HG03196 (cell line): Measurements from ENCODE around the gene HNRNPA1.
"Not testable (repeated sequence)": the region's sequence is repeated elsewhere in the genome, so short reads cannot be mapped to it uniquely, and the experiment has no call there.

Source experiments
- ATAC-seq: cut with Tn5 transposase; IDR thresholded peaks from one replicate; pipeline ENCODE4 v1.9.1; 2021; ENCODE audit not compliant: unreplicated experiment

HNRNPA1 gene

DNA sequence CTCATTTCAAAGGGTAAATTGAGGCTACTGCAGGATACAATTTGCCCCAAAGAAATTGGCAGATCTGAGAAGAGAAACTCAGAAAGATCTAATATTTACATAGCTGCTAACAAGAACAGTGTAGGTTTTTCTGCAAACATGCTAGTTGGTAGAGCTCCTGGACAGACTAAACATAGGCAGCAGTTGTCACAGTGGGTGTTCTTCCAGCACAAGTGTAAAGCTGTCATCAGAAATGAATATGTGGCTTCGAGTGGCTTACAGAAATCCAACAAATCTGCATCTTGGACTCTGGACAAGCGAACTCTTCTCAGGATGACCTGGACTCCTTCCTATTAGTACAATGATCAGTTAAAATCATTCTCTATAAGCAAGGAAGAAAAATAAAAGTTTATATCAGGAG lies 6.5 kb upstream of the HNRNPA1 start:
- no peak for ATAC-seq

DNA sequence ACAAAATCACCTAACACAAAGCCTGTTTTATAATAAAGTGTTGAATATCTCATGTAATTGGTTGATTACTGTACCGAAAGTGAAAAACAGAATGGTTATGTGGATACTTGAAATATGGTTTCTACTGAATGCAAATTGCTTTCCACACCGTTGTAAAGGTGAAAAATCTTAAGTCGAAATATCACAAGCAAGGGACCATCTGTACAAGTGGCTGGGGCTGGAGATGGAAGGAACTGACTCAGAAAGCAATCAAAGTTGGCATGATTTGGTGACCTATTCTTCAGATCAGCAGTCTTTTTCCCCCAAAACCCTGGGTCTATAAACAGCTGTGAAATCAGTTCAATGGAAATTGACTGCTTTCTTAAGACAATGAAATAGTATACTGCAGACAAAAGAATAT lies 4.2 kb upstream of the HNRNPA1 start:
- ATAC-seq = no peak

DNA sequence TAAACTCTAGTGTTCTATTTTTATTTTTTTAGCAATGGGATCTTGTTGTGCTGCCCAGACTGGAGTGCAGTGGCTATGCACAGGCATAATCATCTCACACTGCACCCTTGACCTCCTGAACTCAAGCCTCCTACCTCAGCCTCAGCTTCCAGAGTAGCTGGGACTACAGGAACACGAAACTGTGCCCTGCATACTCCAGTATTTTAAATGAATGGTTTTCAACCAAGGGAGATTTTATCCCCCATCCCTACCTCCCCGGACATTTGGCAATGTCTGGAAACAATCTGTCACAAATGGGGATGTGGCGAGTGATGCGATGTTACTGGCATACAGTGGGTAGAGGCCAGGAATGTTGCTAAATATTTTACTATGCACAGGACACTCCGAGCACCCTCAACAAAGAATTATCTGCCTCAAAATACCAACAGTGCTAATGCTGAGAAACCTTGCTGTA lies 2.7 kb upstream of the HNRNPA1 start:
- ATAC-seq = no peak

DNA sequence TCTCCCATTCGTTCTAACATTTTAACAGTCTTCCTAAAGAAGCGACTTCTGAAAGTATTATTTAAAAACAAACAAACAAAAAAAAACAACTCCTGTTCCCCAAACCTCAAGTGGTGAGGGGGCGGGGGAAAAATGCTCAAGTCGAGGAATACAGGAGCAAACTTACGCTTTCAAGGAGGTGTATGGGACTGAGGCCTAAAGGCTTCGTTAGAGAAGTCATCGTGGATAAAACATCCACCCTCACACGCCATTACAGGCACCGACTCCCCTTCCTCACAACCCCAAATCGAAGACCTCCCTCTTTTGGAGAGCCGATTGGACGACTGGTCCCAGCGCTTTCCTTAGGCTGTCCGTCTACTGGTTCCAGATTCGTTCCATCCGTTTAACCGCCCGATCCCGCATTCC lies 1.3 kb upstream of the HNRNPA1 start:
- ATAC-seq = no peak

DNA sequence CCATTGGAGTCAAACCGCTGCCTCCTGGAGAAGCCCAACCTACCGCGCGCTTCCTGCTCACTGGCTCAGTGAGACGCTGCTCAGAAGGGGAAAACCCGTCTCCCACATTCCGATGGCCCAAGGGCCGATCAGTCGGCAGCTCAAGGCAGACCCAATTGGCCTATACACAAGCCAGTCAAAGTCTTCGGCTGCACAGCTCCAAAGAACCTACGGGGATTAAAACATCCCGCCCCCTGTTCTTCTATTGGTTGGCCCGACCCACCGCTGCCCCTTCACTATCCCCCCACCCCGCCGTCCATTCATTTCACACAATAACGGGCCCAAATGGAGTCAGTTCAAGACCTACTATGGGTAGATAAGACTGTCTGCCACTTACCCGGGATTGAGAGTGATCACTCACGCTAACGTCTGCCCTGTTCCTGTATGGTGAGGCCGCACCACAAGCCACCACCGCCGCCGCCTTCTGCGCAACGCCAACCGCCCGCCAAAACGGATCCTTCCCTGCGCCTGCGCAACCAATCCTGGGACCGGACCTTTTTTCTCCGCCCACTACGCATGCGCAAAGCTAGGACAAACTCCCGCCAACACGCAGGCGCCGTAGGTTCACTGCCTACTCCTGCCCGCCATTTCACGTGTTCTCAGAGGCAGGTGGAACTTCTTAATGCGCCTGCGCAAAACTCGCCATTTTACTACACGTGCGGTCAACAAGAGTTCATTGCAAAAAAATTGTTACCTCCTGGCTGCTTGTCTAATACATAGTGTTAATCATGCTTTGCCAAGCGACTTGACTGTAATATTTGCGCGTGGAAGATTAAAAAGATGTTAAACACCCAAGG lies 676 bp upstream of the HNRNPA1 start, which contains the start of gene CBX5:
Gene CBX5, minus strand, starts transcription at position 491 of the 836 bp plus-strand sequence. CDS start 22,472 bp downstream, outside the sequence.
- peak; percentile 81 for ATAC-seq

DNA sequence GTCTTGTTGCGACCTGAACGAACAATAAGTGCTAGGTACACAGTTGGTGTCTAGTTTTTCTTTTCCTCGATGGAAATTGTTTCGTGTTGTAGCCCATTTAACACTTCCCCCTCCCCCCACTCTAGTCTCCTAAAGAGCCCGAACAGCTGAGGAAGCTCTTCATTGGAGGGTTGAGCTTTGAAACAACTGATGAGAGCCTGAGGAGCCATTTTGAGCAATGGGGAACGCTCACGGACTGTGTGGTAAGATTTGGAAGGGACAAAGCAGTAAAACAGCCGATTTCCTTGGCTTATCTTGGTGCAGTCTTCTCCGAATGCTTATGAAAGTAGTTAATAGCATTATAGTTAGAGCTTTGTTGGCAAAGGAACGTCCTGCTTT lies 724 bp downstream of the HNRNPA1 start:
- not testable (repeated sequence) for ATAC-seq

DNA sequence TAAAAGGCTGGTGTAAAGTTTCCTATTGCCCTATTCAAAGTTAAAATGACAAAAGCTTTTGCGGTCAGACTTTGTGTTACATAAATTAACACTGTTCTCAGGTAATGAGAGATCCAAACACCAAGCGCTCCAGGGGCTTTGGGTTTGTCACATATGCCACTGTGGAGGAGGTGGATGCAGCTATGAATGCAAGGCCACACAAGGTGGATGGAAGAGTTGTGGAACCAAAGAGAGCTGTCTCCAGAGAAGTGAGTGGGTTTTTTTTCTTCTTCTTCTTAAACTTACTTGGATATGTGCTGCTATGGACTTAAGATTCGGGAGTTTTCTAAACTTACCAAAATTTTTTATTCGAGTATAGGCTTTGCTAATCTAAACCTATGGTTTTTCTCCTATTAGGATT lies 1.2 kb downstream of the HNRNPA1 start:
- ATAC-seq = not testable (repeated sequence)

DNA sequence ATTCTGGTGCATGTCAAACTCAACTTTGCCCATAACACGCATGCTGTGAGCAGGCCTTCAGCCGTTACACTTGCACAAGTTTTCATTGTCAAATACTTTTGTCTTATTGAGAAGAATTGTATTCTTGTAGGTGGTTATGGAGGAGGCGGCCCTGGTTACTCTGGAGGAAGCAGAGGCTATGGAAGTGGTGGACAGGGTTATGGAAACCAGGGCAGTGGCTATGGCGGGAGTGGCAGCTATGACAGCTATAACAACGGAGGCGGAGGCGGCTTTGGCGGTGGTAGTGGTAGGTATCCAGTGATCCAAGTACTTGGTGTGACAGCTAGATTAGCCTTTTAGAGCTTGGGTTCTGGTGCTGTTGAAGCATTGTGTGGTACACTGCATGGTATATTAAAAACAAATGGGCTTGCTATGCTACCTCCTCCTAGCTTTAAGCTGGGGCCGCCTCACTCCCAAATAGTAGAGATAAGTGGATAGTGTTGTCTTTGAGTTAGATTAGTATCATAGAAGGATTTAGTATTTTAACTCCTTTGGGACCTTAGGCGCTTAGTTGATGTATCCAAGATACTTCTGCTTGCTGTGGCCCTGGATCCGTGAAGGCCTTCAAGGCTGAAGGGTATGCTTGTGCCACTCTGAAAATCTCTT lies 2.5 kb downstream of the HNRNPA1 start:
- no peak for ATAC-seq

DNA sequence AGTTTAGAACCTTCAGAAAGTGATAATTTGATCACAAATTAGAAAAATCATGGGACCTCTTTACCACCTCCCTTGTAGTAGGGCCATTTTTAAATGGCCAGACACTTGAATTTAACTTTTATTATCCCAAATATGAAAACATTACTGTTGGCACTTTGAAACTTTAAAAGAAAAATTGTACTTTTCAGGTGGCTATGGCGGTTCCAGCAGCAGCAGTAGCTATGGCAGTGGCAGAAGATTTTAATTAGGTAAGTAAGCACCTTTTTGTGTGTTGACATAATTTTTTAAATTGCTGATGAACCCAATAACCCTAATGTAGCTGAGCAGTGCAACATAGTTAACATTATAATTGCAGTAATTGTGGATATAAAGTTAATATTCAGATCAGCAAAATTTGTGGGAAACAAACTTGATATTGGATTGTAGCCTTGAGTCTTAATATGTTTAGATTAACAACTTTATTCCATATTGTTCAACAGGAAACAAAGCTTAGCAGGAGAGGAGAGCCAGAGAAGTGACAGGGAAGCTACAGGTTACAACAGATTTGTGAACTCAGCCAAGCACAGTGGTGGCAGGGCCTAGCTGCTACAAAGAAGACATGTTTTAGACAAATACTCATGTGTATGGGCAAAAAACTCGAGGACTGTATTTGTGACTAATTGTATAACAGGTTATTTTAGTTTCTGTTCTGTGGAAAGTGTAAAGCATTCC lies 3.7 kb downstream of the HNRNPA1 start:
- ATAC-seq = not testable (repeated sequence)

DNA sequence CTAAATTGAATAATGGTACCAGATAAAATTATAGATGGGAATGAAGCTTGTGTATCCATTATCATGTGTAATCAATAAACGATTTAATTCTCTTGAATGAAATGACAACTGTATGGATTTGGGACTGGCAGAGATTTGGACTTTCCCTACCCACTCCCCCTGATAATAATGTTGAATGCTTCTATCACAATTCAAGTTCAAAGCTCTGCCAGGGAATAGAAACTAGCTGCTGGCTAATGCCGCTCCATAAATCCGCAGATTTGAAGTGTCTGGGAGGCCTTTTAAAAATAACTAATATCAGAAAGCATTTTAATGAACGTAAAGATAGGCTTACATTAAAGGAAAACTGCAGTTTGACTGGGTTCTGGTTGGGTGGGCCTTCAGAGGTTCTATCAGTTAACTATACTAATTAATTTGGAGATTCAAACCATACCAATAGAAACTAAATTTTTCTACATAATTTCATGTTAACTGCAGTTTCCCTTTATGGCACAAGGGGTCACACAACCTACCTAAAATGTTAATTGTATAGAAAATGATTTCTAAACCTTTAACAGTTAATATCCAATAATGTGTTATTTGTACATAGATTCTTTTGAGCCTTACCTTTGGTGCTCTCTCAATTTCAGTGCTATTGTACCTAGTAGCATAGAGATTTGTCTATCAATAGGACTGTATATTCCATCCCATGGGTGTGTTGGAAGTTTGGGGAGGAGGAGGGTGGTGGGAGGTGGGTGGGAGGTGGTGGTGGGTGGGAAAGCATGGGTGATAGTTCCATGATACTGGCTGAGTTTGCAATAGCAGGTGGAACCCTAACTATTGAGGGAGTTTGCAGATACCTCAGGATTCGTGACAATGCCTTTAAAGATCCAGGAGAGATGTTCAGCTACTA lies 4.9 kb downstream of the HNRNPA1 start:
- ATAC-seq = no peak

DNA sequence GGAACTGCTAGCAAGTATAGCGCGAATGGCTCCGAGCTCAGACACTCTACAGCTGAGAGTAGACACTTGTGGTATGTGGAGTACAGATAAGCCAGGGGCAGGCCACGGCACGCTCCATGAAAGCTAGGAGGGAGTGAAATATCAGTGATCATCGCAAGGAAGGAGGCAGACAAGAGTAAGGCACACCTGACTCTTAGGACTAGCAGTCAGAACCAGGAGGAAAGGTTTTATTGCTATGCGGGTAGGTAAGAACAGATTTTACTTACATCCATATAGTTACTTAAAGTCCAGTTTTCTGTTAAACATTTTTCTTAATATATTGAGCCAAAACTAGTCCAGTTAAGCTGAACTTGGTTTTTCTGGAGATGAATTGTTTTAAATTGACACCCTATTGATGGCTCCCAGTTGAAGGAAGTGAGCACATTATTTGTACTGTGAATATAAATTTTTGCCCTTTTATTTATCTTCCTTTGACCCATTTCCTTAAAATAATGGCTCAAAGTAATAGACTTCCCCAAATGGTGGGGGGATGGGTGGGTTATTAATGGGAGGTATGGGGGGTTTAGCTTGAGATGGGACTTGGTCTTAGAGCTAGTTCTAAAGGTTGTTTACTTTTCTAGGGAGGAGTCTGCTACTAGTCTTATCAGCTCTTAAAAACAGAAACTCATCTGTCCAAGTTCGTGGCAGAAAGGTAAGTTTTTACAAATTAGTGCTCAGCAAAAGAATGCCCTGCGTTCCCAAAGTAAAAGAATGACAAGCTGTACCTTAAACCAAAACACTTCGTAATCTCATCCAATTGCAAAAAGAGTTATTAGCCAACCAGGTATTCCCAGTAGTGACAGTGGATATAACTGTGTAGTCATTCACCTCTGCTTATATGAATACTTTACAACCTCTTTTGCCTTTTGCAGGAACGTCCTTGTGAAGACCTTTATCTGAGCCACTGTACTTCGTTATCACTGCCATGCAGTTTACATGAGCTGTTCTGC lies 5.8 kb downstream of the HNRNPA1 start:
- ATAC-seq = no peak

DNA sequence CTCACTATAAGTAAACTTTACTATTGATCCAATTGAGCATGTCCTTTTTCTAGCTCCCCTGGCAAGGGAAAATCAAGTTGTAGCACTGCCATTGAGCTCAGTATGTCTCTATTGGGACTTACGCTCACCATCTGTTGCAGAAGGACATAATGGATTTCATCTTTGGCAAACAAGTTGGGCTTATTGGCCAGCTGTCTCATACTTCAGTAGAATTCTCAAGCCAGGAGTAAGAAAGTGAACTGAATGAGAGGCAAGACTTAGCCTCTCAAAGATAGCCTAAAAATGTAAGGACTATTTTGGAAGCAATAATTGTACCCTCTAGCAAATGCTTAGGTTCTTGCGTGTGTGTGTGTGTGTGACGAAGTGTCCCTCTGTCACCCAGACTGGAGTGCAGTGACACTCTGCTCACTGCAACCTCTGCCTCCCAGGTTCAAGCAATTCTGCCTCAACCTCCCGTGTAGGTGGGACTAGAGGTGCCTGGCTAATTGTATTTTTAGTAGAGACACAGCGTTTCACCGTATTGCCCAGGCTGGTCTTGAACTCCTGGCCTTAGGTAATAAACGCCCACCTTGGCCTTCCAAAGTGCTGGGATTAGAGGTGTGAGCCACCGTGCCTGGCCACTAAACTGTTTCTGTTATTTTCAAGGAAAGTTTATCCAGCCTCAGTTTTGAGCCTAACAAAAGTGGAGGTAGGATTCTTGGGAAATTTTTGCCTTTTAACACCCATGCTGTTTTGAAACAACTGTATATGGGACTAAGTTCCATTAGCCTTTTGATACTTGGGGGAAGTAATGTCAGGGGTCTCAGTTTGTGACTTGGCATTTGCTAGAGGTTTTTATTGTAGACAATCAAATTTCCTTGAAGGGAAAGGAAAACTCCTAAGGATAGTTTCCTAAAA lies 7.0 kb downstream of the HNRNPA1 start:
- no peak for ATAC-seq

DNA sequence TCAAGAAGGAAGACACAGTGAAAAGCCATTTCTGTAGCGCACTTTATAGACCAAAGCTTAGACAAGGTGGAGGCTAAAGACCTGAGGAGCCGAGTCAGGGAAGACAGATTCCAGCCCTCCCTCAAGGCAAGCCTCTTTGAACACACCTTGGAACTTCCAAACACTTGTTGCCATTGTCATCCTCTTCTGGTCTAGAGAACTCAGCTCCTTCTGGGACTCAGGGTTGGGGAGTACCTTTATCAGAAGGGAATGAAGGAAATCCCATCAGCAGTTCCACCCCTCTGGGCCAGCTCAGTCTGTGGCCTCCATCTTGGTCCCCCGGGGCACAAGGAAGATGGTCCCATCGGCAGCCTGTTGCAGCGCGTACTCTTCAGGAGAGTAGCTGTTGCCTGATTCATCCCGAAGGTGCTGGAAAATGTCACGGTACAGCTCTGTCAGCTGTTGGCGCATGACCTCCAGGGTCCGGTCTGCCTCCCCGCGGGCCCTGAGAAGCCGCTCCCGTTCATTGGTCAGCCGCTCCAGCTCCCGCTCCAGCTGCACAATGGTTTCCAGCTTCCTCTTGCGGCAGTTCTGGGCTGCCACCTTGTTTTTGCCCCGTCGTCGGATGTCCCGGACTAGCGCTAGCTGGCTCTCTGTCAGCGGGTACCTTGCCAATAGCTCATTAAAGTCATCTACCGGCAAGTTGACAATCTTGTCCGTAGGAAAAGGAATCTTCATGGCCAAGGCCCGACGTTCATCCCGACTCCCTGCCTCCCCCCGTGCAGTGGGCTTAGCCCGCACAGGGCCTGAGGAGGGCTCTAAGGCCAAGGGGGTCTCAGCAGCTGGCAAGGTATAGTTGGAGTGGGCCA lies 11.8 kb downstream of the HNRNPA1 start:
- no peak for ATAC-seq

DNA sequence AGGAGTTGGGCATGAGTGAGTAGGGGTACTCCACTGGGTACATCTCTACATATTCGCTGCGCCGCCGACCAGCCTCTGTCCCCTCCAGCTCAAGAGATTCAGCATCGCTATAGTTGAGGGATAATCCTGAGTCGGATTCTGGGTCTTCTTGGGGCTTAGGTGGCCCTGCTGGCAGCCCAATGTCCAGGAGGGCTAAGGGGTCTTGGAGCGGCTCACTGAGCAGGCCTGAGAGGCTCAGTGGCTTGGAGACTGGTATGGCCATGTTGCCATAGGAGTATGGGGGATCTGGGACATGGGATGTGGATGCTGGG lies 12.4 kb downstream of the HNRNPA1 start:
- no peak for ATAC-seq

DNA sequence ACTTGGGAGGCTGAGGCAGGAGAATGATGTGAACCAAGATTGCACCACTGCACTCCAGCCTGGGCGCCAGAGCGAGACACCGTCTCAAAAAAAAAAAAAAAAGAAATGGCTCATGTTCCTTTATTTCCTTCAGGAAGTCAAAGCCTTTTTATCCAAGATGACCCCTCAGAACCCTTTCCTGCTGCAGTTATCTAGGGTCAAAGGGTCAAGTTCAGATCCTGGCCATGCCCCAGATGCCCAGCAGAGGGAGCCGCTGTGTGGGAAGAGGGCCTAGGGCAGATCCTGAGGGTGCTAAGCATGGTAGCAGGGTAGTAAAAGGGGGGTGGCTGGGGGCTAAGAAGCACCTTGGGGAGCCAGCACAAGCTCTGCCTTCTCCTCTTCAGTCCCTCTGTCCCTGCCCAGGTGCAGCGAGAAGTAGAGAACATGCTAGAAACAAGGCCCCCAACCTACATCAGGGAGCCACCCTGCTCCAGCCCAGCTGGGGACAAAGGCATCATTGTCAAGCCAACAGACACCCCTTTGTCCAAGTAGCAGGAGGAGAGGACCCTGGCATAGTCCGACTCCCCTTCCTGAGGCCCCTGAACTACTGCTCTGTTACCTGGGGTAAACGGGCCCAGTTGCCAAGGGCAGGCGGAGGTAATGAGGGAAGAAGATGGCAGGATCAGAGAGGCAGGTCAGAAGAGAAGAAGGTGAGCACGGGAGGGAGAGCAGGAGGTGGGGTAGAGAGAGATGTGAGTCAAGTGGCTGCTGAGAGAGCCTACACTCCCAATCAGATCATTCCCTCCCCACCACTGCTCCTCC lies 13.8 kb downstream of the HNRNPA1 start:
- ATAC-seq = no peak

DNA sequence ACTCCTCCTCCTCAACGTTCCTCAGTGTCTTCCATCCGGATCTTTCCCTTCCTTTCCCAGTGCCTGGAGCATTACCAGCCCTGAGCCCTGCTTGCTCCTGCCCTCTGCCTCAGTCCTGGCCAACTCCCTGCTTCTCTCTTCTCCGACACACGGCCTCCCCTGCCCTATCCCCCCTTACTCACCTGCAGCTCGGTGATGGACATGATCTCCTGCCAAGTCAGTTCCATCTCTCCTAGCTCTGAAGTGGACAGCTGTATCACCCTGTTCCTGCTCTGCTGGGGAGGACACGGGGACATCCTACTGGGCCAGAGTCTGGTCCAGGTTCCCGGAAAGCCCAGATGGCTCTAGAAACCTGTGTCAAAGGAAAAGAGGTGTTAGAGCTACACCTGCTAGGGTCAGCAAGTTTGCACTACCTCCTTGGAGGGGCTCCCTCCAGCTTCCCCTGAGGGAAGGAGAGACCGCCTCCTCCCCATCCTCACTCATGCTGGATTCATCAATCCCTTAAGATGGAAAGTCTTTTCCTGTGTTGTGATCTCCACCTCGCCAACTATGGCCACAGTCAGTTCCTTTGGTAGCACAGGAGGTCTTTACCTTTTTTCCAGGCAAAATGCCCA lies 14.5 kb downstream of the HNRNPA1 start:
- ATAC-seq = no peak
